GM12892 (cell line): ENCODE data around the gene WNT2.

Experiments used
- POLR2AphosphoS5 ChIP-seq: IDR thresholded peaks from 2 replicates; pipeline ENCODE4 v1.6.1; 2011; ENCODE audit warnings: low read depth, low read length, control low read depth
- TAF1 ChIP-seq: IDR thresholded peaks from 2 replicates; pipeline ENCODE4 v1.6.1; 2011; ENCODE audit warnings: low read depth, mild to moderate bottlenecking, control low read depth, low read length, borderline replicate concordance

- TF ChIP-seq TAF1 (no peak), POLR2AphosphoS5 (no peak)
Measured at GRCh38 chr7:117270371-117270770, 52.5 kb downstream of the WNT2 start.
